GM18858 (cell line): ENCODE measurements around the gene IRF8.

ENCODE experiments used
- ATAC-seq: cut with Tn5 transposase; IDR thresholded peaks from one replicate; pipeline ENCODE4 v1.9.1; 2021; ENCODE audit not compliant: unreplicated experiment

Gene IRF8

DNA sequence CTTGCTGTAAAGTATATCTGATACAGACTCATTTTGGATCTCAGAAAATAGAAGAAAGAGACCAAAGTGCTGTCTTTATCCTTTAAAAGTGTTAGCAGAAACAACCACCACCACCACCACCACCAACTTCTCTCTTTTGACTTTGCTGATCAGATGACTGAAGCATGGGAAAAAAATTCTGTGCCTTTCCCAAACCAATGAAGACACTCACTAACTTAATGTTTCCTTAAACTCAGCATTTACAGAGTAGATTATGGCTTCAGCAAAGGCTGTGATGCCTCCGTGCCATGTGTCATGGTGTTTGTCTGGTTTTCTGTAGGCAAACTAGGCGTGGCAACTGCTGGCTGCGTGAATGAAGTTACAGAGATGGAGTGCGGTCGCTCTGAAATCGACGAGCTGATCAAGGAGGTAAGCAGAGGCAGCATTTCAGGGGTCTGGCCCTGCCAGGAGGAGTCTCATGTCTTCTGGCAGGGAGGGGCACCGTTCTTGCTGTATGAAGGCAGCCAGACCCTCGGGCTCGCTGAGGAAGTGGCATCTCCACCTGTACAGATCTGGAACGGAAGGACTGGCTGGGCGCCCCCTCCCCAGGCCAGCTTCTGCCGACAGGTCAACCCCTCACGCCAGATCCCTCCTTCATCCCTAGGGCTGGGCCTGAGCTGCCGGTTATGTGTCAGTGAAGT, 12.4 kb downstream of the IRF8 start:
- no peak for ATAC-seq

GRCh38 chr16:85912211-85912974, 13.4 kb downstream of the IRF8 start:
- no peak for ATAC-seq

DNA sequence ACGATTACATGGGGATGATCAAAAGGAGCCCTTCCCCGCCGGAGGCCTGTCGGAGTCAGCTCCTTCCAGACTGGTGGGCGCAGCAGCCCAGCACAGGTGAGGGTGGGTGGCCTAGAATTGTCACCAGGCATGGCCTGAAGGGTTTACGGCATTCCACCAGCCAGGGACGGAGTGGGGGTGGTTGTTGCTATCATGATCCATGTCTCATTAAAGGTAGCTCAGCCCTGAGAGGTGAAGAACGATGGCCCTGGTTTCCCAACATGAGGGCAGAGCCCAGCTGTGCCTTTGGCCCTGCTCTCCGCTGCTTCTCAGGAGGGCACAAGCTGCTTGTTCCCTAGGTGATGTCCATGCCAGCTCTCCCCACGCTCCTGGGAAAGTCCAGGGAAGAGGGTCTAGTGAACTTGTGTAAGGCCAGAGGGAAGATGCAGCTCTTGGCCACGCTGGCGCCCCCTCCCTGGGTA, 14.2 kb downstream of the IRF8 start:
- ATAC-seq = no peak

- ATAC-seq = no peak
Observed at GRCh38 chr16:85913688-85914422, 14.9 kb downstream of the IRF8 start.

DNA sequence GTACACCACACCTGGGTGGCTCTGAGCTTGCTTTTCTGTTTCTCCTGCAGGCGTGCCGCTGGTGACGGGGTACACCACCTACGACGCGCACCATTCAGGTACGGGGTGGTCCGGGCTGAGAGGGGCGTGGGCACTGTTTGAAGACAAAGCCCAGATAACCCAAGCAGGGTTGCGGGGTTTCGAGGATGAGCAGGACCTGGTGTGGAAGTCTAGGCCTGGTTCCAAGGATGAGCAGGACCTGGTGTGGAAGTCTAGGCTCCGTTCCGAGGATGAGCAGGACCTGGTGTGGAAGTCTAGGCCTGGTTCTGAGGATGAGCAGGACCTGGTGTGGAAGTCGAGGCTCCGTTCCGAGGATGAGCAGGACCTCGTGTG, 15.4 kb downstream of the IRF8 start:
- ATAC-seq = no peak

- ATAC-seq = no peak
Observed at GRCh38 chr16:85915125-85915845, 16.3 kb downstream of the IRF8 start.

- ATAC-seq = no peak
Observed at GRCh38 chr16:85916141-85916890, 17.4 kb downstream of the IRF8 start.

DNA sequence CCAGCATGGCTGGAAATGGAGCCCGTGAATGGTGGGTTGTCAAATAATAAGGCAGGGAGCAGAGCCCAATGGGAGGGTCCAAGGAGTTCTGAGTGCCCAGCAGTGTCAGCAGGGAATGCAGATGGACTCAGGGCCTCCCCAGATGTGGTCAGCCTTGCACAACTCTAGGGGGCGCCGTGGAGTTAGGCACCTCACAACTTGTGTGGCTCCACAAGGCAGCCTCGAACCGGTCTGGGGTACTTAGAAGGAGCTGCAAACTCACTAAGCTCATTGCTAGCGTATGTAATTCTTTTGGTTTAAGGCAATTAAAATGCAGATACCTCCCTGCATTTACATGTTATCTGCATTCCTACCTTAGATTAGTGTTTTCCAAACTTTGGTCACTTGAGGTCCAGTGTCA, 18.1 kb downstream of the IRF8 start:
- no peak for ATAC-seq

- no peak for ATAC-seq
Observed at GRCh38 chr16:85917959-85918358, 19.0 kb downstream of the IRF8 start.

GRCh38 chr16:85918436-85918835, 19.5 kb downstream of the IRF8 start:
- no peak for ATAC-seq

- no peak for ATAC-seq
Observed at GRCh38 chr16:85919271-85920267, 20.6 kb downstream of the IRF8 start.

- no peak for ATAC-seq
Observed at GRCh38 chr16:85921026-85921425, 22.1 kb downstream of the IRF8 start.

DNA sequence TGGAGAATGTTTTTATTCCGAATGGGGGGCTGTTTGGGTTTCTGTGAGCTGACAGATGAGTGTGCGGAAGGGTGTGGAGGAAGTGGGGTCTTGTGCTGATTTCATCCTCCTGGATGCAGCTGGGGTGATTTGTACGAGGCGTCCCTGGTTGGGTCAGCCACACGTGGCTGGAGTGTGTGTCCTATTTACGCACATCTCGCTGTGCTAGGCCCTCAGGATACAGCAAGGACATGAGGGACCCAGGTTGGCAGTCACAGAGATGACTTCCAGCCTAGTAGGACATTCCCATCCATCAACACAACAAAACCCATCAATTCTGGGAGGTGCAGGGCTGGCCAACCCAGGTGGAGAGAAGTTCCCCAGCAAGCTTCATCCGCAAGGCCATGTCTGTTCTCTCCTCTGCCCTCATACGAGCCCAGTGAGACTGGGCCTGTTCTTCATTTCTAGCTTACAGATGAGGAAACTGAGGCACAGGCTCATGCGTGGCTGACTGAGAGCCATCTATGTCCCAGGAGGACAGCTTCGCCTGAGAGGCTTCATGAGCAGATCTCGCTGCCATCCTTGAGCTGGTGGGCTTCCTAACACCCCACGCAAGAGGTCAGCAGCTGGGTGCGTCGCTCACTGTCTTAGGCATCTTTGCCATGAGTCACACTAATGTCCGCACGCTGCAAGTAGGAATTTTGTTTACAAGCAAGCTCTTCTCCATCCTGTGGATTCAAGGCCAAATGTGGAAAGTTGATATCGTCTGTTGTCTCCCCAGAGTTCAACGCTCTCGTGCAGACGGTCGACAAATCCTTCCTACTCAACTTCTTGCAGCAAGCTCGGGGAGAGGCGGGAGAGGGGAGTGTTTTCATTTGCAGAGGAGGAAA, 24.4 kb downstream of the IRF8 start:
- ATAC-seq = no peak

- no peak for ATAC-seq
Observed at GRCh38 chr16:85924675-85925074, 25.7 kb downstream of the IRF8 start.

DNA sequence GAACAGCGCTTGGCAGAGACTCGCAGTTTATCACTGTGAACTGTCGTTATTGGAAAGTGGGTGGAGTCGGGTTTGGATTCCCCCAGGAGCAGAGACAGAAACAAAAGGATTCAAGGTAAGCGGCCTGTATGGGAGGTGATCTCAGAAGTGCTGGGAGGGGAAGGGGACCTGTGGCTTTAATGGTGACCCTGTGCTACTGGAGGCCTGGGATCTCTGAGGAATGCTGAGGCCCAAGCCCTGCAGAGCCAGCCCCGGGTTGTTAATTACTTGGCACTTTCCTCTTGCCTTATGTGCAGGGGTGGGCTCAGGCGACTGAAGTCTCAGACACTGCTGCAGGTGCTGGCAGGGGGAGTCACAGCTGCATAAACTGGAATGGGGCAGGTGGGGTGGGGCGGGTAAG, 27.4 kb downstream of the IRF8 start:
- no peak for ATAC-seq

DNA sequence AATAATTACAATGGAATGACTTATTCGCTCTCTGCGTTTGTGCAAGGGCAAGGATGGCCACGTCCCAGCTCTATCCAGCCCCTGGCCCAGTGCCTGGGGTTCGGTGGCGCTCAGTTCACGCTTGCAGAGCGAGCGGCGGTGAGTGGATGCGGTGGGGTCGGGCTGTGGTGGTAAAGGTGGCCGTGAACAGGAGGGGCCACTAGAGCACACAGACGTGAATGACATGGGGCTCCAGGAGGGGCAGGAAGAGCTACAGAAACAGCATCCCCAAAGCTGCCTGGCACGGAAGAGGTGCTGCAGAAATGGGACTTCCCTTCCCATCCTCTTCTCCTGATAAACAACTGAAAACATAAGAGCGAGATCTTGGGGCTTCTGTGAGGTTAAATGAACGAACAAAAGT, 28.4 kb downstream of the IRF8 start:
- ATAC-seq = no peak

DNA sequence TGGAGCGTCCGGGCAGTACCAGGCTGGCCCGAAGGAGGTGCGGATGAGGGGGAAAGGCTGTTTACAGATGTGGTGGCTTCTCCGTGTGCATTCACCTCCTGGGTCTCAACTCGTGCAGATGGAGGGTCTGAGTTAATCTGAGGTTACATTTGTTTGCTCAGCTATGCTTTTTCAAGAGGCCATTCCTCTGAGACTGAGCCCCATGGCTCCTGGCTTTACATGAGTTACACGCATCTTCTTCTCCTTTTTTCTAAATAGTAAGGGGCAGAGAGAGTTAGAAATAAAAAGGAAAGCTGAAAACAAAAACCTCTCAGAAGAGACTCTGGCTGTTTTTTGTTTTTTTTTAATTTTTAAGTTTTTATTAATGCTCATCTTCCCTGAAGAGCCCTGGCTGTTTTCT, 29.0 kb downstream of the IRF8 start:
- no peak for ATAC-seq

DNA sequence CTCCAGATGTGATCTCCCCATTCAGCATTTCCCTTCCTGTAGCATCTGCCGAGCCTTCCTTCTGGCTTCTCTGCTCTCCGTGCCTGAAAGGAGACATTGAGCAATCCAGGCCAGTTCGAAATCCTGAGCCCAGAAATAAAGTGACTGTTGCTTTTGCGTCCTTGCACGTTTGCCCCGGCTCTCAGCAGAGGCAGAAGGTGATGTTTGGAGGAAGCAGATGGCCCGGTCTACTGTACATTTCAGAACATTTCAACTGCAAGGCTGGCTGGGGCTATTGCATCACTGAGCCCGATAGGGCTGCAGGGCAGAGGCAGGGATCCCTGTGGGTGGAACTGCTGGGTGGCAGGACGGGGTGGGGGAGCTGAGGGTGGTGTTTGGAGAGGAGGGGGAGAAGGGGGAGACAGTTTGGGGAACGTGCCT, 29.4 kb downstream of the IRF8 start:
- no peak for ATAC-seq
